ENCODE results near the gene SEPSECS.

The SEPSECS gene

DNA sequence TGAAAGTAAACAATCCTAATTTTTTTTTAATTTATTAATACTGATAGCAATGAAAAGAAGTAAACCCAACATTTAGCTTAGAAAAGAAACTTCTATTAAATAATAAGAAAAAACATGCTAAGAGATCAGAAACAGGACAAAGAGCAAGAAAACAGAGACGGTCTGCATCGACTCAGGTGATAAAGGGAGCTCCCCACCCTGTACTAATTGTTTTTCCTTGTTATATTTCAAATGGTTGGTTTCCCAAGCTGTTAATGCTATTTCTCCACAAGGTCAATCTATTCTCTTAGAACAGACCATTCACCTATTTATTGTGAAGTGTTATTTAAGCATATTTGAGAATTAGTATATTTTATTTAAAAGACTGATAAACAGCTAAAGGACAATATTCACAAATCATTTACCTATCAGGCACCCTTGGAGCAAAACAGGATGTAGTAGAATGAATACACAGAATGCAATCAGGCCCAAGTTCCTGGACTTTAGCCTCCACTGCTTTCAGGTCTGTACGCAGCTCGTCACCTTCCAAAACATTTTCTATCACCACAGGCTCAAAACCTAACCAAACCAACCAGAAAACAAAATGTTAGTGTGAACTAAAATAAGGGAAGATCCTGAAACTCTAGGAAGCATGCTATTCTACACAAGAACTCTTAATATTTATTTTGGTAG is 5.5 kb downstream of the SEPSECS start:
- DNase-seq = no peak

DNA sequence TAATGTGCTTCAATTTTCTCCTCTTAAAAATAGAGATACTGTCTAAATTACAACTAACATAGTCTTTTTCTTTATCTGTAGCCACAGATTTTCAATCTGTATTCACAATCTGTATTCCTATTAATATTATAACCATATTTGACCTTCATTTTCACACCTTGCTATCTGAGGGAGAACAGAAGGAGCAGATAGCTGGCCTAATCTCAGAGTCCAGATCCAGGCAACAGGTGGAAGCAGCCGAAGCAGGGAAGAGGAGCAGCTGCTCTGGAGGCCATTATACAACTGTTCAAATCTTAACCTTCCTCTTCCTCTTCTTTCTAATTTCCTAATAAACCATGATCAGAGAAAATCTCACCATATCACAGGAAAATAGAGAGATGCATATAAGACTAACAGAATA is 14.2 kb downstream of the SEPSECS start:
- DNase-seq = no peak

DNA sequence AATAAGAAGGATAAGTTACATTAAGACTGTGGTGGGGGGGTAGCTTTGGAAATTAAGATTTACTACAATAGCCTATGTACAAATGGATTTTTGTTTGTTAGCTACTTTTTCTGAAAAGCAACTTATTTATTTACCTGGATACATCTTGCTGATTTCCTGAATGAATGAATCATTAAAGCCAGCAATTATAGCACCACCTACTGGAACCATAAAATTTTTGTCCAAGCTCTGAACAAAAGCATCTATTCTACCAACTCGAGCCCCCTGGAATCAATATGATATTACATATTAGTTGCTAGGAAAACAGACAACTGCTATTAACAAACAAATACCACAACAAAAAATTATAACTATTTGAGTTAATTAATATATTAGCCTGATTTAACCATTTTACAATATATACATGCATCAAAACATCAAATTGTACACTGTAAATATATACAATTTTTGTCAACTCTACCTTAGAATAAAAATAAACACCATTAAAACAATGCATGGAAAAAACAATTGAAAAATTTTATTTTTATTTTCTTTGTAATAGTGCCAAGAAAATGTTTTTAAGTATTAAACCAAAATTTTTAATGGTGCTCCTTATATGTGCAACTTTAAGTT is 15.3 kb downstream of the SEPSECS start:
- no peak for DNase-seq

DNA sequence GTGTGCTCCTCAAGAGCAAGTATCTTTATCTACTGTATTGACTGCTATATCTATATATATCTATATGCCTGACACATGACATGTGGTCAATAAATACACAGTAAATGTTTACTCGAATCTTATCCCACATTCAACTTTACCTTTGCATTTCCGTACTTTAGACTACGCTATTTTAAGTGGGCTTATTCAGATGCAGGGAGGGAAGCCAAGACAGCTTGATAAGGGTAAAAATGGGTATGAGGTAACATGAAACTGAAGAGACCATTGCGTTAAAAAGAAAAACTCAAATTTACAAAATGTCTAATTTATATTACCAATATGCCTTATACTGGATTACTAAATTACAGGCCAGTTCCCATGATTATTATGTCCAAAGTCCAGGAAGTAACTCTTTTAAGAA is 17.8 kb downstream of the SEPSECS start:
- DNase-seq = no peak

DNA sequence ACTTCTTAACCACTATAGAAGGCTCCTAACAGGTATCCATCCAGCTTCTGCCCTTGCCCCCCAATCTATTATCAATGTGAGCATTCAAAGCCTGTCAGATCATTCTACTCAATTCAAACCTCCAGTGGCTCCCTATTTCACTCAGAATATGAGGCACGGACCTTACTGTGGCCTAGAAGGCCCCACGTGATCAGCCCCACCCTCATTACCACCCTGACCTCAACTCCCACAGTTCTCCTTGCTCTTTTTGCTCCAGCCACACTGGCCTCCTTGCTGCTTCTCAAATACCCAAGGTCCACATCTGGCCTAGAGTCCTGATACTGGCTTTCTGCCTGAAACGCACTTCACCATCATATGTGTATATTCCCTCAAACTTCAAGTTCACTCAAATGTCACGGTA is 18.7 kb downstream of the SEPSECS start:
- DNase-seq = no peak

DNA sequence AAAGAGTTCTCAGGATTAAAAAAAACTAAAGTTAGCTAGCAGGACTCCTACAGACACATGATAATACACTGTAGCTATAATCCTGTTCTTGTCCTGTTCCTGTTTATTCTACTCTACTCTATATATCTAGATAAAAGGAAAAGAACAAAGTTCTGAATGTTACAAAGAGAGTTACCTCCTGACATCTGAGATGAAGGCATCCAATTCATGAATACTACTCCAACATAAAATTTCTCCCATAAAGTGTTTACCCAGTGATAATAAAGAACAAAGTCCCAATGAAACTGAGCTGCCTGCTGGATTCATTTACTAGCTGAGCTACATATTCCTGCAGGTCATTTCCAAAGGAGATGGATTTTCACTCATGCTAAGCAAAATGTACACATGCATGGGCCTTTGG is 27.1 kb downstream of the SEPSECS start:
- DNase-seq = no peak

DNA sequence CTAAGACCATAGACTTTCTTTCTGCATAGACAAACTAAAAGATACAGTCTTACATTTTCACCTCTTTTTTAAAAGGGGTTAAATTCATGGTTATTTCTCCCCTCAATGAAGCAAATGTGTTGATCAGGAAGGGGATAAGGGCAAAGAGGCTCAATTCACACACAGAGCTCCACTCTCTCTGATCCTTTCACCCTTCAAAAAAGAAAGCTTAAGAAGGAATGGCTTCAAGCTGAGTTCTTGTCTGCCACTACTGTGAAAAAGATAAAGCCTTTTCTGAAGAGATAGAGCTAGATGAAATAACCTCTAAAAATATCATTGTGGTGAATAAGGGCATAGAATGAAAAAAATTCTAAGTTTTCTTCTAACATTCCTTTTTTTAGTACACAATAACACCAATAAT is 28.3 kb downstream of the SEPSECS start:
- no peak for DNase-seq

DNA sequence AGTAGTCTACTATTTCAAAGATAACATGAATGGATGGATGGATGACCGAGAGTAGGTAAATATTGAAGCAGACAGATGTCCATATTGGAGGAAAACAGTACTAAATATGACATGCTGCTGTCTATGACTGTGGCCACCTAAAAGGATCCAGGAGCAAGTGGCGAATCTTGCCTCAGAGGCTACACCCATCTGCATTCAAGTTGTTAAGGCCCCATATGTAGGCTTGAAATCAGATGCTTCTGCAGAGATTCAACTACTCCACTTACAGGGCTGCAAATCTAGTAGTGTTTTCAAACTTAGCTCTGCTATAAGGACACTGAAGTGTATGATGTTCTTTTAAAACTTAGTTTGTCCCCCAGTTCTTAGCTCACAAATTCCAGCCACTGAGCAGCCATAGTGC is 28.9 kb downstream of the SEPSECS start:
- no peak for DNase-seq

DNA sequence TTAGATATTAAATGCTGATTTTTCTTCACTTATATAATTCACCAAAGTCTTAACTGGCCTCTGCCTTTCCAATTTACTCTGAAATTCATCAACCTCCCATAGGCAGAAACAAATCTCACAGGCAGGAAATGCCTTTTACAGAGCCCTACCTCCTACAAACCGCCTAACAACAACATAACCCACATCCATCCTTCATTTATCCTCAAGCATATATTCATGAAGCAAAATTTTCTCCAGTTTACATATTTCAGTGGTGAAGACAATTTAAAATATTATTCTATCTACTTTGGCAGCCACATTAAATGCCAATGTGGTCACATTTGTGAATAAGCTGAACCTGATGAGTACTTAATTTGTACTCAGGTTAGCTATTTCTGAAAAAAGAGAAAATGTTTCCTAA is 30.3 kb downstream of the SEPSECS start:
- DNase-seq = no peak

DNA sequence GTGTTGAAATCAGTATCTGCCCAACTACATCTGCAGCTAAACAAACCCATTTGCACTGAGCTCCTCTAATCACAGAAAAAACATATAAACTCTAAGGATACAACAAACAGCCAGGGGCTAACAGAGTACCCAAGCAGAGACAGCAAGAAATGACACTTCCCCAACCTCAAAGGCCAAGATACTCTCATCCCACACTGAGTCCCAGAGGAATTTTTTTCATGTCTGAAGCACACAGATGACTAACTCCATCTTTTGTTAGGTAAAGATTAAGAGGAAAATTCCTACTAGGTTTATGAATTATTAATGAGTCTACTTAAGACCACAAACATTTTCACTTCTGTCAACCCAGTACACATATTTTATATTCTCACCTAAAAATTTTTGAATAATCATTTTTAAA is 31.6 kb downstream of the SEPSECS start:
- DNase-seq = no peak

DNA sequence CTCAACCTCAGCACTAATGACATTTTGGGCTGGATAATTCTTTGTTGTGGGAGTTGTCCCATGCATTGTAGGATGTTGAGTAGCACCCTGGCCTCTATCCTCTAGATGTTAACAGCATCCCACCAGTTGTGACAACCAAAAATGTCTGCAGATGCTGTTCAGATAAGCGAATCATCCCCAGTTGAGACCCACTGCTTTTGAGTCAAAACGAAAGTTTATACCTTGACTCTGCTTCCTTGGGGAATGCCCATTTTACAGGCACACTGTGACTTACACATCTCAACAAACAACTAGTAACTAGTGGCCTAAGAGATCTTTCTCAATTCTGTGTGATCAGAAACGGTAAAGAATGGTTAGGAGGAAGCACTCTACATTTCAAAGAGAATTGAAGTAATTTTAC is 37.0 kb downstream of the SEPSECS start:
- DNase-seq = no peak

DNA sequence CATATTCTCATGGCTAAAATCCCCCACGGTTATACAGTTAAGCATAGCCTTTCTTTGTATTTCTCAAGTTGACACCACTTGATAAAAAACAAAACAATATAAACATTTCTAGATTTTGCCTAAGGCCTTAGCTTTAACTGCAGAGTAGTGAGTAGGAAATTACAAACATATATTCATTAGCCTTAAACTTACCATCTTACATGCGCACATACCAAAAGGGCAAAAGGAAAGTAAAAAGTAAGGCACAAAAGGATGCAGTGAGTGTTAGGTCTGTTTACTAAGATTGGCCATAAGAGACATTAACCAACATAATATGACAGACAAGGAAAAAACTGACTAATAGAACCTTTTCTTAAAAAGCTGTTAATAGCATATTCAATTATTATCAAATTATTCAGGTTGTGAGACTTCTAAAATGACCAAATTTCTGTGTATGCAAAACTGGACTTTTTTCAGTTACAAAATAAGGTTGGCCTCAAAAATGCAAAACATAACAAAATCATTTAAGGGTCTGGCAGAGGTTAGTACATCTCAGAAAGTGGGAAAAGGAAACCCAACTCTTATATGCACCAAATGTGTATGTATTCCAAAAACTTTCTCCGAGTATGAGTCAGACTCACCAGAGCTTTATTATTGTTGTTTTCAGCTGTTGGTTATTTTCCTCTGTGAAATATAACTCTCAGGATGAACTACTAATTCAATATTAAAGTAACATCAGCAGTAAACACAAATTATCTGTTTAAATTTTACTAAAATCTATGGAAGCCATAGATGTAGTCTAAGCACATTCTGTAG is 39.9 kb downstream of the SEPSECS start:
- no peak for DNase-seq

DNA sequence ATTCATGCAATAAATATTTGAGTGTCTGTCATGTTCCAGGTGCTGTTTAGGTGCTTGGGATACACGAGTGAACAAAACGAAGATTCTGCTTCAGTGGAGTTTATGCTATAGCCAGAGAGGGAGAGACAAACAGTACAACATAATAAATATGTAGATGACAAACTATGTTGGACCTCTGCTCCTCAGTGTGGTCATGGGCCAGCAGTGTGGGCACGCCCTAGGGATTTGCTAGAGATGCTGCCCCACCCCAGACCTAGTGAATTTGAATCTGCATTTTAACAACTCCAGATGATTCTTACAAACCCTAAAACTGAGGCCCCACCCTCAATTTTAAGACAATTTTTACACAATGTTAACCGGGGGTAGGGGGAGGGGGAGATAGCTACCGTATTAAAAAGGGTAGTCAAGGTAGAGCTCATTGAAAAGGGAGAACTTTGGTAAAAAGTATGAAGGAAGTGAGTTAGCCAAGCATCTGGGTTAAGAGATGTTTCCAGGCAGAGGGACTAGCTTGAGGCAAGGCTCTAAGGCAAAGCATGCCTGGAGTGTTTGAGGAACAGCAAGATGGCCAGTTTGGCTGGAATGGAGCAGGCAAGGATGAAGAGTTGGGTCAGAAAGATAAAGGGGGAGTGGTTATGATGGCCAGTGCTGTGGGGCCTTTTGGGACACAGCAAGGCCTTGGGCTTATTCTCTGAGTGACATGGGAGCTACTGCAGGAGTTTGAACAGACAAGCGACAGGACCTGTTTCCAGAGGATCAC is 42.4 kb downstream of the SEPSECS start:
- DNase-seq = no peak

DNA sequence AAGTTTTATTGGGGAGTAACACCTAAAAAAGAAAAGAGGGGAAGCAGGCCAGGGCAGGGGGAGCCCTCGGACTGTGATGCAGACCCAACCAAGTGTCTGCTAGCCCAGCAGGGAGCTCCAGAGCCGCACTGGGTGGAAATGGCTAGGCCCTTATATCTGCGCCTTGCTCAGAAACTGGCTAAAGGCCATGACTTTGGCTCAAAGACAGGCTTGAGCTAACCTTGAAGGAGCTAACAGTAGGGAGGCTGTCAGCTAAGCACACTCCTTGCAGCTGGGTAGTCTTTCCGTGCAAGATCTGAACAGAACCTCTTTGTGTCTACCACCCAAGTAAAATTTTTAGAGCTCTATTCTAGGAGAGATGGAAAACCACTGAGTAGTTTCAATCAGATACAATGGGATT is 43.0 kb downstream of the SEPSECS start:
- DNase-seq = no peak

DNA sequence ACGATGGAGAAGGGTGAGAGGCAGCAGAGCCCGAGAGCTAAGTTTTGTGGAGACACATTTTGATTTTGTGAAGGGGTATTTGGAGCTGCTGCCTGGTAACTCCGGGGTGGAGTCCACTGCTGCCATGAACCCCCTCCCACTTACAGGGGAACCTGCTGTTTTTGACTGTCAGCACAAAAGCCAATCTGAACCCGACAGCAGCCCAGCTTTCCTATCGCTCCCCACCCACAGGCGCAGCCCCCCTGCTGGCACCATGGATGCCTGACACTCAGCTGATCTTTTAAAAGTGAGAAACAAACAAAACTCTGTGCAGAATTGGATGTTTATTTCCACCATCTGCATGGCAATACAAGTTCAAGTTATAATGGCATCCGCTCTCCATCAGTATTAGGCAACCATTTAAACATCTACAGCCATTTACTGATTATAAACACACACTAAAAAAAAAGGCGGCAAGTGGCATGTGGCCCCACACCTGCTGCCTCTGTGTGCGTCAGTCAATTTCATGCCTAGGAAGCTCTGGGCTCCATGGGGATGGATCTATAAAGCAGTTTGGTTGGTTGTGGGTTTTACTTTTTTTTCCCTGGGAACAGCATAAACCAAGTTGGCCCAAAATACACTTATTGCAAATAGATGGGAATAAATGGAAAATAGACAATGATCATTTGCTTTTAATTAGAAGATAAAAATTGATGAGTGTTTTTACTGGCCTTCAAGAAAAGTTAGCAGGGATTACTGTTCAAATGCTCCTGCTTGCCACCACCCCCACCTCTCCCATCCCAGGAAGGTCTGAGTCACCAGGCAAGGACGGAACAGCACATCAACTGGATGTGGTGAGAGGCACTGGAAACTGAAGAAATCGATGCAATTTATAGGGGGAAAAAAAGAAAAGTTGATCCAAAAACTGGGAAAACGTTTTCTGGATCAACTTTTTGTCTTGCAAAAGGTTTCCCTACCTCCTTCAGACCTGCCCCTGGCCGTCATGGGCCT is 46.0 kb downstream of the SEPSECS start:
- DNase-seq = no peak

DNA sequence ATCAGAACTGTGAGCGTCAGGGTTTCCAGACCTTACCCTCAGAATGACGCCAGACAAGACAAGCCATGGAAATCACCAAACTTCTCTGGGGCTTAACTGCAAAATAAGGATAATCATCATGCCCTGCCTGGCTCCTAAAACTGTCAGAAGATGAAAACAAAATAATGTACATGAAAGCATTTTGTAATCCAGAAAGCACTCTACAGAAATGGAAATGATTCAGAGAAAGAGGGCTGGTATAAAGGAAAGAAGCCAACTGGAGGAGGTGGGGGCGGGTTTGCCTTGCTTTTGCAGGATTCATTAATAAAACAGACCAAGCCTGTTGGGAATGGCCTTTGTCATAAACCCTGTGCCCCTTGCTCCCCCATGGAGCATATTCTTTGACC is 47.3 kb downstream of the SEPSECS start:
- DNase-seq = no peak

DNA sequence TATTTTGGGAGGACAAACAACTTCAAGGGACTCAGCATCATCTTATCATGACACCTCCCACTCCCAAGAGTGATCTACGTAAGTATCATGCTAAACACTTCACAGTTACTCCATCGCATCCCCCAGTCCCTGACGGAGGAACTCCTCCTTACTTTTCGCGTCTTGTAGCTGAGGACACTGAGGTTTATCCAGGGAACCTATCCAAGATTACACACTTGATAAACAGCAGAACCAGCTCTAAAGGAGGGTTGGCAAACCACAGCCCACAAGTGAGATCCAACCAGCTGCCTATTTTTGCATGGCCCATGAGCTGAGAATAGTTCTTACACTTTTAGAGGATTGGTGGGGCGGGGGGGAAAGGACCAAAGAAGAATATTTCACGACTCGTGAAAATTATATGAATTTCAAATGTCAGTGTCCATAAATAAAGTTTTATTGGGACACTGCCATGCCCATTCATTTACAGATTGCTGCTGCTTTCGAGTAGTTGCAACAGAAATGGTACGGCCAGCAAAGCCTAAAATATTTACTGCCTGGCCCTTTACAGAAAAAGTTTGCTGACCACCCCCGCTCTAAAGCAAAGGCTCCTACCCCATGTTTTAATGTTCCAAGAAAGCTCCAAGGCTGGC is 47.8 kb downstream of the SEPSECS start:
- DNase-seq = no peak

DNA sequence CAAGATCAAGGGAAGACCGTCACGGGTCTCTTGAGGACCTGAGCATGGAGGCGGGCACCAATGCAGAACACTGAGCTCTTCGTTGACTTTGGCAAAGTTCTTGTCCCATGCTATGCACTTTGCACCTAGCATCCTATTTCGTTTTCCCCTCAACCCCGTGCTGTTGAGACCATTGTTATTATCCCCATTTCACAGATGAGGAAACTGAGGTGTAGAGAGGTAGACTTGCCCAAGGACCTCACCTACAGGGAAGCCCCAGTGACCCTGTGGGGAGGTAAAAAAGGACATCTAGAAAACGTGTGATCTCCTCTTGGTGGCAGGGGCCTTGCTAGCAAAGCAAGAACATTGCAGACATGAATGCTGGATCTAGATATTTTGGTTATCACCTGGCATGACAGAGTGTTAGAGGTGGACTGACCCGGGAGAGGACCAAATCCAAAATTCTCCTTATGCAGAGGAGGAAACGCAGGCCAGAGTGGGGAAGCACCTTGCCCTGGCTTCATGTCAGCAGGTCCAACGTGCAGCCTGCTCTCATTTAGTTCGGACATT is 48.5 kb downstream of the SEPSECS start:
- DNase-seq = no peak

DNA sequence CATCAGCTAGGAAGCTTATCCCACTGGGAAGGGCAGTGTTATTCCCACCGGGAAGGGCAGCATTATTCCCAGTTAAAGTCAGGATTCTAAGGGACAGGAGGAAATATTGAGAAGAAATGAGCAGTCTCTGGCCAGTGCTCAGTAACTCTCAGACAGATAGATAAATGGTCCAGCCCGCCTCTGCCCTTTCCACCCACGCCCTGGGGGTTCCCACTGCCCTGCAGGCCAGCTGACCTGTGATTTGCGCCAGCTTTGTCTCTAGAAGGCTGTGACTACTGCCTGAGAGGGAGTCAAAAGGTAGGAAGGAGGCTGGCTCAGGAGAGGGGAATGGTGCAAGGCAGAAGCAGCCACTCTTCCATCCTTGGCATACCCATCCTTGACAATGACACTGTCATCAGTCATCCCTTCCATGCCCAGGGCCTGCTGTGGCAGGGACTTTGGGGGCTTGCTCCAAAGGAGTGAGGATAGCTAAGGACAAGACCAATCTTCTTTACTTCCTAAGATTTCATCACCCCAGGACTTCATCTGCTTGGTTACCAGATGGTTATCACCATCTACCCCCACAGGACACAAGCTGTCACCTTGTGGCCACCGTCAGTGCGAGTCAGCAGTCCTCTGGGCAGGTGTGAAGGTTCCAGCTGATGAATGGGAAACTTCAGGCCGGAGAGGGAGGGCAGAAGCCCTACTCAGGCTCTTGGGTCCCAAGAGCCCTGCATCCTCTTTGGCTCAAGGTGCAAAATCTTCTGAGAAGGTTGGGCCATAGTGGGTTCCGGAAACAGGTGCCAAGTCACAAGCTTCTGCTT is 49.5 kb downstream of the SEPSECS start:
- DNase-seq = no peak

DNA sequence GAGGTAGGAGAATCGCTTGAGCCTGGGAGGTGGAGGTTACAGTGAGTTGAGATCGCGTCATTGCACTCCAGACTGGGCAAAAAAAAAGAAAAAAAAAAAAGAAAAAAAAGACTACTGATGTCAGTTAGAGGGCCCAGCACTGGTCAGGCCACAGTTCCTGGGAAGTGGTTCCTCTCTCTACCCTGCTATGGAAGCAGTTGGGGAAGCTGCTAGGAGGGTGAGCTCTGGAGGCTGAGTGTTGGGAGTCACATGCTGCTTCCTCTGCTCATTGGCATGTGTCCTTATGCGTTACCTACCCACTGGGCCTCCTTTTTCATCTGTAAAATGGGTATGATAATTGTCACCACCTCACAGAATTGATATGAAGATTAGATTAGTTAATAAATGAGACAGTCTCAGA is 50.7 kb downstream of the SEPSECS start:
- DNase-seq = no peak

DNA sequence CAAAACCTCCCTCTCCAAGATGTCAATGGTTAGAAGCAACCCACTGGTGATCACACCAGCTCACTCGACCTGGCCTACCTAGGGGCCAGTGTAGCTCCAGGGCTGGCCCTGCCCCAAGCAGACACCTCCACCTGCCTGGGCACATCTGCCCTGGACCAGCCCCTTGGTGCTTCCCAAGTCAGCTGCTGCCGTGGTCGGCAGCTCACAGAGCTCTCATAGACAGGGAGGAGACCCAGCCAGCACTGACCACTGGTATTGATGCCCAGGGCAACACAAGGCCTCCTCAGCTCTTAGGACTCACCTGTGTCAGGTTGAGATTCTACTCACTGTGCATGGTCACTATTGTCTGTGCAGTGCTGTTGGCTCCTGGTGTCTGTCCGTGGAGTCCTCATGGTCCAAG is 51.7 kb downstream of the SEPSECS start:
- DNase-seq = no peak

All from activated T-cell treated with anti-CD3 and anti-CD28 coated beads, Interleukin-2, amount 50 U/mL, for 48 hours (primary cell).